Spleen (tissue), 7 donors: ENCODE measurements around the gene FGF14.

Experiments
- CTCF ChIP-seq, 11 experiments: fragments of 200-600 bp in 7 of 11; fragments of 450-650 bp in 4 of 11; sonication (generic) in 4 of 11; IDR thresholded peaks in 8 of 11; conservative IDR thresholded peaks in 3 of 11; 1 replicate in 7 of 11; 2 replicates in 4 of 11; pipeline versions ENCODE4 v1.4.0 to v1.8.0; 2016 to 2021; ENCODE audit warnings: antibody characterized with exemption in 11 of 11, inconsistent platforms in 4 of 11, mild to moderate bottlenecking in 1 of 11
- POLR2A ChIP-seq, 3 donors: fragments of 450-650 bp; IDR thresholded peaks; one replicate each; pipeline ENCODE4 v1.5.1; 2017; ENCODE audit warnings: antibody characterized with exemption in 3 of 3, mild to moderate bottlenecking in 1 of 3
- POLR2AphosphoS5 ChIP-seq, 3 donors: sonication (generic); formaldehyde crosslinking; IDR thresholded peaks; one replicate each; pipeline ENCODE4 v1.5.1; 2017; ENCODE audit warnings: antibody characterized with exemption in 3 of 3
- donor health status: DM: no; HTN: no; CAD: no; lungs with moderate emphysema.
- donor health status: DM: no; HTN: no; CAD: no.
- donor health status: DM: no; HTN: no; CAD: no.

- TF ChIP-seq POLR2AphosphoS5 (IDR thresholded peaks at IDR 0.05) (no peak), CTCF (IDR thresholded peaks at IDR 0.05 in 8 of 11, conservative IDR thresholded peaks at IDR 0.05 in 3 of 11) (no peak), POLR2A (IDR thresholded peaks at IDR 0.05) (no peak)
These were observed 483.8 kb downstream of the FGF14 start for GRCh38 chr13:101917833-101918661.
